Sigmoid colon (tissue), 4 donors: ENCODE measurements around the gene RPP25L.
A peak's percentile ranks its signal among the peaks of the same experiment; 100 is the strongest.

ENCODE experiments used
- POLR2A ChIP-seq, 2 donors: fragments of 450-650 bp; IDR thresholded peaks; one replicate each; pipeline ENCODE4 v1.6.1; 2016; ENCODE audit warnings: antibody characterized with exemption in 2 of 2, mild to moderate bottlenecking in 2 of 2, moderate library complexity in 2 of 2
- POLR2AphosphoS5 ChIP-seq, 4 donors: sonication (generic); formaldehyde crosslinking; IDR thresholded peaks; one replicate each; pipeline ENCODE4 v1.6.1; 2017; ENCODE audit warnings: antibody characterized with exemption in 4 of 4
- TF ChIP-seq, protein P1 (sequence below), 4 experiments: fragments of 450-650 bp in 3 of 4; fragments of 200-600 bp in 1 of 4; IDR thresholded peaks; one replicate each; pipeline ENCODE4 v1.5.1; 2016 to 2019; ENCODE audit warnings: antibody characterized with exemption in 4 of 4, mild to moderate bottlenecking in 3 of 4, moderate library complexity in 2 of 4

DNA sequence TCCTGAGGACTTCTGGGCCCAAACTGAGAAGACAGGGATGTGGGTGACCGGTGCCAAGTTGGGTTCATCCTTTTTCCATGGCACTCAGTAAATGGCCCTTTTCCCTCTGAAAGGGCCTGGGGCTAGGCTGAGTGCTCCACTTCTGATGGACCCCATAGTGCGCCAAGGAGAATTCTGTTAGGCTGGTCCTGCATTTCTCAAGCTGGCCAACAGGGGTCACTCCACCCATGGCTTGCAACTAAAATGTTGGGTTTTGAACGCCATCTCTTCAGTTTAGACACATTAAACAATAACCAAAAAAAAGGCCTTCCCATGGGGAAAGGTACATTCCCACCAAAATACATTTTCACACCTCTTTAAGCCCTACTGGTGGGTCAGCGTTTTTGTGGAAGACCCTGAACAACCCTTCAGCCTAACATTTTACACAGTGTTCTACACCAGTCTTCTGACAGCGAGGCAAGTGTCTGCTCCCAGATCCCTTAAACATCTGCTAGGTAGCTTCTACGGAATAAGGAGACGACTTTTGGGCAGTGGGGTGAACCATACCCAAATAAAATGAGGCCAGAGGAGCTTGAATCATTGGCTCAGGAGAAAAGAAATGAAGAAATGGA is 49.7 kb downstream of the RPP25L start:
- TF ChIP-seq, protein P1, sequence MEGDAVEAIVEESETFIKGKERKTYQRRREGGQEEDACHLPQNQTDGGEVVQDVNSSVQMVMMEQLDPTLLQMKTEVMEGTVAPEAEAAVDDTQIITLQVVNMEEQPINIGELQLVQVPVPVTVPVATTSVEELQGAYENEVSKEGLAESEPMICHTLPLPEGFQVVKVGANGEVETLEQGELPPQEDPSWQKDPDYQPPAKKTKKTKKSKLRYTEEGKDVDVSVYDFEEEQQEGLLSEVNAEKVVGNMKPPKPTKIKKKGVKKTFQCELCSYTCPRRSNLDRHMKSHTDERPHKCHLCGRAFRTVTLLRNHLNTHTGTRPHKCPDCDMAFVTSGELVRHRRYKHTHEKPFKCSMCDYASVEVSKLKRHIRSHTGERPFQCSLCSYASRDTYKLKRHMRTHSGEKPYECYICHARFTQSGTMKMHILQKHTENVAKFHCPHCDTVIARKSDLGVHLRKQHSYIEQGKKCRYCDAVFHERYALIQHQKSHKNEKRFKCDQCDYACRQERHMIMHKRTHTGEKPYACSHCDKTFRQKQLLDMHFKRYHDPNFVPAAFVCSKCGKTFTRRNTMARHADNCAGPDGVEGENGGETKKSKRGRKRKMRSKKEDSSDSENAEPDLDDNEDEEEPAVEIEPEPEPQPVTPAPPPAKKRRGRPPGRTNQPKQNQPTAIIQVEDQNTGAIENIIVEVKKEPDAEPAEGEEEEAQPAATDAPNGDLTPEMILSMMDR (IDR thresholded peaks at IDR 0.05): peak in 2 of 4 experiments; percentile 14 to 15
- TF ChIP-seq POLR2A (IDR thresholded peaks at IDR 0.05) (no peak), POLR2AphosphoS5 (IDR thresholded peaks at IDR 0.05) (no peak)
